Measurements from ENCODE around the gene SPTBN4. TPM values are rescaled to one million over a fixed set of nuclear protein-coding genes. Genes with fewer than 3 reads are reported as not detected.

Gene SPTBN4
- polyA plus RNA-seq, 1 of the 3 experiments (the other 2 are of a cell fraction) = 3.1 TPM

DNA sequence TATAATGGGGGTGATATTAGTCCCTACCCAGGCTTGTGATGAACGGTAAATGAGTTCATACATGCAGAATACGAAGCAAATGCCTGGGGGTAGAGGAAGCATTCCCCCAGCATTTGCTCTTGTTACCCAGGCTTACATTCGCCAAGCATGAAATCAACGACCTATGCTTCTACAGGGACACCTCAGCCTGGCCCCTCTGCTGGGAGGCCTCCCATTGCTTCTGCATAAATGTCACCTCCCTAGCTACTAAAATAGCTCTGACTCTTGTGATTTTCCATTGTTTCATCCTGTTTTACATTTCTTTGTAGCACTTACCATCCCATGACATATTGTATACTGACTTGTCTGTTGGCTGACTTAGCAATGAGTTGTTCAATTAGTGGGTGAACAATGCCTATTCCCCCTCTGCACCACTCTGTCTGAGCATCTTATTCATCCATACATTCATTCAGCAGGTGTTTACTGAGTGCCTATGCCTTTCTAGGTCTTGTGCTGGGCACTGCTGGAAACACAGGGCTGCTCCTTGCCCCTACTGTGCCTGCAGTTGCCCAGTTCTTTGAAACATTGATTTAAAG lies 47.0 kb downstream of the SPTBN4 start:
- Histone ChIP-seq H3K27ac (ENCODE audit: low read depth in 2 of 2, low read length in 1 of 2) (no peak overlapping the region), H3F3A (replicated peaks; ENCODE audit: insufficient read depth) (no peaks in the 10 kb centered on the region), H3K36me3 (replicated peaks in 1 of 2; ENCODE audit: control insufficient read depth in 1 of 2, insufficient read depth in 2 of 2, low read length in 1 of 2) (no peaks in the 10 kb centered on the region), H3K4me3 (ENCODE audit: low read depth in 2 of 2, low read length in 1 of 2) (no peak overlapping the region), H3K9me2 (no peaks in the 10 kb centered on the region), H3K27me3 (ENCODE audit: insufficient read depth) (no peaks in the 10 kb centered on the region; the same call in 1 of the 2 replicates), H2AFZ (ENCODE audit: low read depth) (no peak overlapping the region), H3K79me2 (ENCODE audit: insufficient read depth) (no peaks in the 10 kb centered on the region), H3K4me1 (ENCODE audit: control insufficient read depth in 1 of 2, insufficient read depth in 2 of 2, low read depth in 1 of 2, low read length in 1 of 2) (no peaks in the 10 kb centered on the region), H3K9ac (no peak overlapping the region), H3K4me2 (no peak overlapping the region), H3K9me3 (no peaks in the 10 kb centered on the region), H4K20me1 (ENCODE audit: insufficient read depth) (no peaks in the 10 kb centered on the region)
- DNase-seq = no peak
- POLR2A ChIA-PET = no interaction called here
- CTCF ChIA-PET = interaction anchor here (0.6 to 2.1 kb wide), 3 partner anchors 11 to 121 kb away, joined by 3 to 6 read pairs (median 3); no protein-coding TSS in a partner anchor
- WGBS (ENCODE audit: low lambda C conversion rate) = 63% methylated on average over 4 of the region's 4 CpGs
- TF ChIP-seq SMC3 (IDR thresholded peaks at IDR 0.05; ENCODE audit: low read depth, low read length) (no peak), SIN3A (IDR thresholded peaks at IDR 0.05; ENCODE audit: borderline replicate concordance, low read depth, low read length) (no peak), MEF2A (IDR thresholded peaks at IDR 0.05; ENCODE audit: borderline replicate concordance, low read depth) (no peak), NFIC (IDR thresholded peaks at IDR 0.05; ENCODE audit: borderline replicate concordance) (no peak), TCF12 (IDR thresholded peaks at IDR 0.05) (no peak), GABPA (IDR thresholded peaks at IDR 0.05; ENCODE audit: low read depth) (no peak), FOXM1 (IDR thresholded peaks at IDR 0.05; ENCODE audit: low read depth) (no peak), RCOR1 (IDR thresholded peaks at IDR 0.05; ENCODE audit: low read length) (no peak), EP300 (IDR thresholded peaks at IDR 0.05; ENCODE audit: borderline replicate concordance in 1 of 2, low read depth in 1 of 2, low read length in 1 of 2) (no peak)
- TF ChIP-seq, protein P1, sequence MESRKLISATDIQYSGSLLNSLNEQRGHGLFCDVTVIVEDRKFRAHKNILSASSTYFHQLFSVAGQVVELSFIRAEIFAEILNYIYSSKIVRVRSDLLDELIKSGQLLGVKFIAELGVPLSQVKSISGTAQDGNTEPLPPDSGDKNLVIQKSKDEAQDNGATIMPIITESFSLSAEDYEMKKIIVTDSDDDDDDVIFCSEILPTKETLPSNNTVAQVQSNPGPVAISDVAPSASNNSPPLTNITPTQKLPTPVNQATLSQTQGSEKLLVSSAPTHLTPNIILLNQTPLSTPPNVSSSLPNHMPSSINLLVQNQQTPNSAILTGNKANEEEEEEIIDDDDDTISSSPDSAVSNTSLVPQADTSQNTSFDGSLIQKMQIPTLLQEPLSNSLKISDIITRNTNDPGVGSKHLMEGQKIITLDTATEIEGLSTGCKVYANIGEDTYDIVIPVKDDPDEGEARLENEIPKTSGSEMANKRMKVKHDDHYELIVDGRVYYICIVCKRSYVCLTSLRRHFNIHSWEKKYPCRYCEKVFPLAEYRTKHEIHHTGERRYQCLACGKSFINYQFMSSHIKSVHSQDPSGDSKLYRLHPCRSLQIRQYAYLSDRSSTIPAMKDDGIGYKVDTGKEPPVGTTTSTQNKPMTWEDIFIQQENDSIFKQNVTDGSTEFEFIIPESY (IDR thresholded peaks at IDR 0.05; ENCODE audit: borderline replicate concordance, low read depth) = no peak
- TF ChIP-seq, protein P2, sequence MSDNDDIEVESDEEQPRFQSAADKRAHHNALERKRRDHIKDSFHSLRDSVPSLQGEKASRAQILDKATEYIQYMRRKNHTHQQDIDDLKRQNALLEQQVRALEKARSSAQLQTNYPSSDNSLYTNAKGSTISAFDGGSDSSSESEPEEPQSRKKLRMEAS (IDR thresholded peaks at IDR 0.05; ENCODE audit: low read depth) = no peak

DNA sequence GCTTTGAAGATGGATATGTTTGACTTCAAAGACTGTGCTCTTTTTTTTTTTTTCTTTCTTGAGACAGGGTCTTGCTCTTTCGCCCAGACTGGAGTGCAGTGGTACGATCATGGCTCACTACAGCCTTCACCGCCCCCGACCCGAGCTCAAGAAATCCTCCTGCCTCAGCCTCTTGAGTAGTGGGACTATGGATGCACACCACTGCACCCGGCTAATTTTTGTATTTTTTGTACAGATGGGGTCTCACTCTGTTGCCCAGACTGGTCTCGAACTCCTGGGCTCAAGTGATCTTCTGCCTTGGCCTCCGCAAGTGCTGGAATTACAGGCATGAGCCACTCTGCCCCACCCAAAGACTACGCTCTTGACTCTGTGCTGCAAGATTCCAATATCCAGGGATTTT lies 50.4 kb downstream of the SPTBN4 start:
- TF ChIP-seq CHD2 (IDR thresholded peaks at IDR 0.05; ENCODE audit: low read length, partially characterized antibody) (no peak), SIN3A (IDR thresholded peaks at IDR 0.05; ENCODE audit: borderline replicate concordance, low read depth, low read length) (no peak), TAF1 (IDR thresholded peaks at IDR 0.05; ENCODE audit: borderline replicate concordance, low read depth, low read length) (no peak), EZH2phosphoT487 (IDR thresholded peaks at IDR 0.05; ENCODE audit: borderline replicate concordance, low read depth) (no peak), TCF12 (IDR thresholded peaks at IDR 0.05) (no peak), JUND (IDR thresholded peaks at IDR 0.05) (no peak), RXRA (IDR thresholded peaks at IDR 0.05; ENCODE audit: borderline replicate concordance, low read depth) (no peak)
- TF ChIP-seq, protein P3, sequence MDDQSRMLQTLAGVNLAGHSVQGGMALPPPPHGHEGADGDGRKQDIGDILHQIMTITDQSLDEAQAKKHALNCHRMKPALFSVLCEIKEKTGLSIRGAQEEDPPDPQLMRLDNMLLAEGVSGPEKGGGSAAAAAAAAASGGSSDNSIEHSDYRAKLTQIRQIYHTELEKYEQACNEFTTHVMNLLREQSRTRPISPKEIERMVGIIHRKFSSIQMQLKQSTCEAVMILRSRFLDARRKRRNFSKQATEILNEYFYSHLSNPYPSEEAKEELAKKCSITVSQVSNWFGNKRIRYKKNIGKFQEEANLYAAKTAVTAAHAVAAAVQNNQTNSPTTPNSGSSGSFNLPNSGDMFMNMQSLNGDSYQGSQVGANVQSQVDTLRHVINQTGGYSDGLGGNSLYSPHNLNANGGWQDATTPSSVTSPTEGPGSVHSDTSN (IDR thresholded peaks at IDR 0.05) = no peak
- TF ChIP-seq, protein P2 (IDR thresholded peaks at IDR 0.05; ENCODE audit: low read depth) = no peak
- TF ChIP-seq, protein P1 (IDR thresholded peaks at IDR 0.05; ENCODE audit: borderline replicate concordance, low read depth) = no peak
- Histone ChIP-seq H3K9me3 (no peaks in the 10 kb centered on the region), H3K4me2 (no peak overlapping the region), H3F3A (replicated peaks; ENCODE audit: insufficient read depth) (no peaks in the 10 kb centered on the region), H3K4me3 (ENCODE audit: low read depth in 2 of 2, low read length in 1 of 2) (no peak overlapping the region), H3K27me3 (ENCODE audit: insufficient read depth) (no peaks in the 10 kb centered on the region), H3K9ac (no peak overlapping the region), H3K9me2 (no peaks in the 10 kb centered on the region), H3K4me1 (ENCODE audit: control insufficient read depth in 1 of 2, insufficient read depth in 2 of 2, low read depth in 1 of 2, low read length in 1 of 2) (no peaks in the 10 kb centered on the region), H2AFZ (ENCODE audit: low read depth) (no peak overlapping the region), H4K20me1 (ENCODE audit: insufficient read depth) (no peaks in the 10 kb centered on the region), H3K79me2 (ENCODE audit: insufficient read depth) (no peaks in the 10 kb centered on the region), H3K36me3 (replicated peaks in 1 of 2; ENCODE audit: control insufficient read depth in 1 of 2, insufficient read depth in 2 of 2, low read length in 1 of 2) (no peaks in the 10 kb centered on the region), H3K27ac (ENCODE audit: low read depth in 2 of 2, low read length in 1 of 2) (no peak overlapping the region)
- CTCF ChIA-PET = no interaction called here
- DNase-seq = no peak
- 79% methylated on average over 9 of the region's 9 CpGs for WGBS (ENCODE audit: low lambda C conversion rate)
- POLR2A ChIA-PET = no interaction called here
